H1 (cell line): ENCODE results near the gene DCPS. TPM values are rescaled to one million over a fixed set of nuclear protein-coding genes. Genes with fewer than 3 reads are reported as not detected.

Source experiments
- HDAC6 ChIP-seq: IDR thresholded peaks from one replicate; pipeline ENCODE4 v1.7.1; 2012; ENCODE audit warnings: low read depth, mild to moderate bottlenecking, inconsistent platforms, low read length, moderate library complexity
- RAD21 ChIP-seq, 2 experiments: IDR thresholded peaks in 1 of 2; conservative IDR thresholded peaks in 1 of 2; 2 replicates each; pipeline ENCODE4 v1.6.1; 2011; ENCODE audit warnings: low read depth in 2 of 2, low read length in 2 of 2, improper control_type of control experiment in 1 of 2, inconsistent platforms in 1 of 2, mild to moderate bottlenecking in 1 of 2, moderate library complexity in 1 of 2
- polyA plus RNA-seq, 7 experiments: library from polyadenylated mRNA; depleted of rRNA in 3 of 7; stranded (reverse) in 5 of 7; unstranded in 2 of 7; fragments of >200 nt in 5 of 7; fragments of 200-250 nt in 2 of 7; gene quantifications; 1 replicate in 5 of 7; 2 replicates in 1 of 7; 4 replicates in 1 of 7; pipeline versions ENCODE4 v1.2.1 to v1.2.3, GENCODE V29; 2011 to 2013; ENCODE audit warnings: missing spikeins in 2 of 7, mixed read lengths in 2 of 7
- total RNA-seq: library from RNA; stranded (reverse); fragmentation: NEBNext Ultra II Directional; extraction: Animal tissue kit (Norgen Biotek cat#: 25700); gene quantifications from 2 replicates; pipeline ENCODE4 v1.2.1, GENCODE V29; 2021

Gene DCPS
- total and polyA plus RNA-seq, 2 of the 8 experiments (the other 6 are each of a cell fraction or from before 2014, with no cell fraction given): 24.6 to 55.2 TPM

GRCh38 chr11:126361400-126361799 lies 57.5 kb downstream of the DCPS start (continued):
- TF ChIP-seq HDAC6: no peak
- no peak for TF ChIP-seq RAD21 (IDR thresholded peaks at IDR 0.05 in 1 of 2, conservative IDR thresholded peaks at IDR 0.05 in 1 of 2; ENCODE audit: low read depth in 2 of 2, low read length in 2 of 2)
